ENCODE results near the gene SLCO4A1. TPM values are rescaled to one million over a fixed set of nuclear protein-coding genes. Genes with fewer than 3 reads are reported as not detected.

SLCO4A1 gene
- total RNA-seq, 1 experiment from 2014 or later = 161 TPM

- TF ChIP-seq CTCF (conservative IDR thresholded peaks at IDR 0.05; ENCODE audit: low read depth, low read length) (no peak), EZH2 (IDR thresholded peaks at IDR 0.05; ENCODE audit: low read length, unreplicated experiment) (no peak), EZH2phosphoT487 (IDR thresholded peaks at IDR 0.05; ENCODE audit: borderline replicate concordance, low read length) (no peak)
- Histone ChIP-seq H3K4me1 (ENCODE audit: insufficient read depth, low read length) (peaks cover 35% of the 10 kb centered on the region), H3F3A (ENCODE audit: low read length, unreplicated experiment) (peaks cover 6% of the 10 kb centered on the region), H3K79me2 (ENCODE audit: low read length) (no peaks in the 10 kb centered on the region), H3K9me3 (ENCODE audit: low read length) (no peaks in the 10 kb centered on the region), H3K4me3 (ENCODE audit: low read length) (no peak overlapping the region), H3K4me2 (ENCODE audit: low read length) (no peak overlapping the region), H3K9ac (ENCODE audit: low read length) (no peak overlapping the region), H3K9me2 (replicated peaks; ENCODE audit: low read length) (no peaks in the 10 kb centered on the region), H2AFZ (ENCODE audit: low read length) (no peak overlapping the region), H3K27ac (ENCODE audit: low read length) (no peak overlapping the region), H3K36me3 (ENCODE audit: low read depth, low read length) (no peaks in the 10 kb centered on the region), H3K27me3 (ENCODE audit: low read length) (no peaks in the 10 kb centered on the region), H4K20me1 (ENCODE audit: low read length) (no peaks in the 10 kb centered on the region)
- ChIA-PET CTCF (no interaction called here), POLR2A (ENCODE audit: unreplicated experiment) (no interaction called here)
- no peak for ATAC-seq
- no peak for DNase-seq
- no TSS peak for BruUV-seq (replicated peaks)
- intact Hi-C loops (cut with micrococcal nuclease) = no loop called here
These were observed 59.7 kb downstream of the SLCO4A1 start for GRCh38 chr20:62702013-62702300.

GRCh38 chr20:62702895-62703852 is 60.9 kb downstream of the SLCO4A1 start:
- Histone ChIP-seq H4K20me1 (ENCODE audit: low read length) (no peaks in the 10 kb centered on the region), H3K27me3 (ENCODE audit: low read length) (no peaks in the 10 kb centered on the region), H3K4me1 (ENCODE audit: insufficient read depth, low read length) (peaks cover 38% of the 10 kb centered on the region), H3K9ac (ENCODE audit: low read length) (peak overlapping the region; percentile 84), H3K4me3 (ENCODE audit: low read length) (no peak overlapping the region), H3K4me2 (ENCODE audit: low read length) (peak overlapping the region; percentile 70), H3K27ac (ENCODE audit: low read length) (peak overlapping the region; percentile 97), H3K79me2 (ENCODE audit: low read length) (no peaks in the 10 kb centered on the region), H3K9me2 (replicated peaks; ENCODE audit: low read length) (no peaks in the 10 kb centered on the region), H3F3A (ENCODE audit: low read length, unreplicated experiment) (peaks cover 6% of the 10 kb centered on the region), H3K36me3 (ENCODE audit: low read depth, low read length) (no peaks in the 10 kb centered on the region), H2AFZ (ENCODE audit: low read length) (no peak overlapping the region), H3K9me3 (ENCODE audit: low read length) (no peaks in the 10 kb centered on the region)
- no peak for TF ChIP-seq EZH2 (IDR thresholded peaks at IDR 0.05; ENCODE audit: low read length, unreplicated experiment)
- peak; percentile 77 for TF ChIP-seq CTCF (conservative IDR thresholded peaks at IDR 0.05; ENCODE audit: low read depth, low read length)
- ChIA-PET POLR2A (ENCODE audit: unreplicated experiment) (interaction anchor here (0.7 to 1.4 kb wide), 4 partner anchors 17 to 100 kb away, joined by 3 to 19 read pairs (median 7); no protein-coding TSS in a partner anchor), CTCF (interaction anchor here (1.0 to 1.9 kb wide), 5 partner anchors 17 to 91 kb away, joined by 3 to 13 read pairs (median 6); no protein-coding TSS in a partner anchor)
- intact Hi-C loops (cut with micrococcal nuclease) = loop anchor here (1.0 kb wide), 1 partner anchor 88 kb away; no protein-coding TSS in a partner anchor
- DNase-seq (peak; percentile 98), ATAC-seq (peak; percentile 67)
- BruUV-seq (replicated peaks) = no TSS peak

- TSS peak; percentile 90 for BruUV-seq (replicated peaks)
- Histone ChIP-seq H3K9ac (ENCODE audit: low read length) (peak overlapping the region; percentile 84), H3K27me3 (ENCODE audit: low read length) (no peaks in the 10 kb centered on the region), H3K4me3 (ENCODE audit: low read length) (no peak overlapping the region), H3K27ac (ENCODE audit: low read length) (peak overlapping the region; percentile 97), H2AFZ (ENCODE audit: low read length) (no peak overlapping the region), H3K79me2 (ENCODE audit: low read length) (no peaks in the 10 kb centered on the region), H3K9me3 (ENCODE audit: low read length) (no peaks in the 10 kb centered on the region), H4K20me1 (ENCODE audit: low read length) (no peaks in the 10 kb centered on the region), H3K4me2 (ENCODE audit: low read length) (peak overlapping the region; percentile 70), H3F3A (ENCODE audit: low read length, unreplicated experiment) (peaks cover 6% of the 10 kb centered on the region), H3K36me3 (ENCODE audit: low read depth, low read length) (no peaks in the 10 kb centered on the region), H3K9me2 (replicated peaks; ENCODE audit: low read length) (no peaks in the 10 kb centered on the region), H3K4me1 (ENCODE audit: insufficient read depth, low read length) (peaks cover 40% of the 10 kb centered on the region)
- TF ChIP-seq CTCF (conservative IDR thresholded peaks at IDR 0.05; ENCODE audit: low read depth, low read length) = no peak
- no peak for TF ChIP-seq EZH2phosphoT487 (IDR thresholded peaks at IDR 0.05; ENCODE audit: borderline replicate concordance, low read length)
- no peak for TF ChIP-seq EZH2 (IDR thresholded peaks at IDR 0.05; ENCODE audit: low read length, unreplicated experiment)
- DNase-seq (no peak), ATAC-seq (peak; percentile 3)
- intact Hi-C loops (cut with micrococcal nuclease) = loop anchor here (1.0 kb wide), 2 partner anchors 36 to 87 kb away; no protein-coding TSS in a partner anchor
- POLR2A ChIA-PET (ENCODE audit: unreplicated experiment) = interaction anchor here (0.6 to 1.4 kb wide), 5 partner anchors 18 to 101 kb away, joined by 3 to 19 read pairs (median 4); no protein-coding TSS in a partner anchor
- CTCF ChIA-PET = interaction anchor here (1.0 to 1.9 kb wide), 5 partner anchors 18 to 90 kb away, joined by 3 to 13 read pairs (median 6); no protein-coding TSS in a partner anchor
These were observed 61.5 kb downstream of the SLCO4A1 start for GRCh38 chr20:62703853-62704228.
